Activated CD8-positive, alpha-beta memory T cell treated with anti-CD3 and anti-CD28 coated beads, Interleukin-2, amount 50 U/mL, for 1 hour (primary cell): ENCODE data around the gene PDZD2.

Experiments
- DNase-seq: peaks from one replicate; pipeline ENCODE4 v3.0.0-alpha.2; 2020; ENCODE audit errors: extremely low read depth

Gene PDZD2

DNA sequence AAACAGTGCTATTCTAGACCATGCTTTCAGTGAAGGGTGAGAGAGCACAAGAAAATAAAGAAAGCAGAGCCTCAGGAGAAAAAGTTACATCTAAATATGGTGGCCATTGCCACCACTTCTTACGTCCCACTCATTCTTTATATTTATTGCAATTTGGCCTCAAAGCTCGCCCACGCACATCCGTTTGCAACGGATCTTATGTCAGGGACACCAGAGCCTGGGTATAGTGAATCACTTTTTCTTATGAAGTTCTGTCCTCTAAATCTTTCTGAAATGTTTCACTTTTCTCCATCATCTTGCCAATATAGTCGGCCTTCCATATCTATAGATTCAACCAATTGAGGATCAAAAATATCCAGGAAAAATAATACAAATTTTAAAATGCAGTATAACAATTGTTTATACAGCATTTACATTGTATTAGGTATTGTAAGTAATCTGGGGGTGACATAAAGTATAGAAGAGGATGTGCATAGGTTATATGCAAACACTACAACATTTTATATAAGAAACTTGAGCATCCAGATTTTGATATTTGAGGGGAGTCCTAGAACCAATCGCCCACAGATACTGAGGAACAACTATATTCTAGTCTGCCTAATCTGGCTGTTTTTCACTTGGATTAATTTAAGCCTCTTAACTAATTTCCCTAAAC is 500.0 kb downstream of the PDZD2 start:
- DNase-seq, result no peak

DNA sequence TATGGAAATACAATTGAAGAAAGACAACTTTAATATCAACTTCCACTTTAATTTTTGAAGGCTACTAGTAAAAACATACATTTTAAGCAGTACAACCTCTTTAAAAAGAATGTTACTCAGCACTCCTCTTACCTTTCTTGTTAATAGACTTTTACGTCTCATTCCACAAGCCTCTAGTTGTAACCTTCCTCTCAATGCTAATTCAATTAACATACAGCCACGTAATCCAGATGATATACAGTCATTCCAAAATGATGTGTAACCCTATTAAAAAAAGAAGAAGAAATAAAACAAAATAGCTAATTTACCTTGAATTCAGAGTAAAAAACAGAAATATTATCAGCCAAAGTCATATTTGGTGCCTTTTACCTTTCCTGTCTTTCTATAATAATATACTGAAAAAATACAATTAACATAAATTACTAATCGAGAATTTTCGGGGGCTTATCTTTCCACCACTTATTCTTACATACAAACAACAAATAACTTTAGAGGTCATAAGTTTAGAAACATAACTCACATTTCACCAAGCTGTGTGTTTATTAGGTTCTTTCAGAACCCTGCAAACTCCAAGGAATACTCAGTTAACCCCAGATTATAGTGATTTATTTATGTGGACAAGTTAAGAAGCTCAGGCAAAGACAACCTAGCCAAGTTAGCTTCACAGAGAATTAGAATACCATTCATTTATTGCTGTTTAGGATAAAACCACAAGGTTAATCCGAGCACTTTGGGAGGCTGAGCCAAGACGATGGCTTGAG is 504.9 kb downstream of the PDZD2 start:
- no peak for DNase-seq

DNA sequence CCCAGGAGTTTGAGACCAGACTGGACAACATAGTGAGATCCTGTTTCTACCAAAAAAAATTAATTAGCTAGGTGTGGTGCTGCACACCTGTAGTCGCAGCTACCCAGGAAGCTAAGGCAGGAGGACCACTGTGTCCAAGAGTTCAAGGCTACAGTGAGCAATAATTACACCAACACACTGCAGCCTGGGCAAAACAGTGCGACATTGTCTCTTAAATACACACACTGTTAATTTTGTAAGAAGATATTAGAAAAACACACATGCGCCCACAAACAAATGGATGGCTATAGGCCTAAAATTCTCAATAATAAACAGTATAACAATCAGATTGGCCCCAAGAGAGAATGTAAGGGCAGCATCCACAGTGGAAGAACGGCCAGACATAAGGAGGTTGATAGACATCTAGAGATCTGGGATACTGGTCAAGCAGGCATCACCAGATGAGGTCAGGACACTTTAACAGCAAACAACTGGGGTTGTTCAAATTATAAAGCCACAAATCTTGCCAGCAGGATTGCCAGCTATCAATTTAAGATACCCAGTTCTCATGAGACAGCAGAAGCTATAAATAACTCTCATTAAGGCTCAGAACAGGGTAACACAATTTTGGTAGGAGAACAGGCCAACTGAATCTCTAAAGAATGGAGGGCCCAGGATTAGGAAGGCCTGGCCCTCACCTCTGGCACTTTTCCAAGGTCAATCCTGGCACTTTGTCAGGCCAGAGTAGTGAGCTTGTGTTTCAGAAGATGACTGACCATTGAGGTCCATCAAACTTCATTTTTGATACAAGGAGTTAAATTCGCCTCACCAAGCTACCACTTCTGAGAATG is 505.7 kb downstream of the PDZD2 start:
- DNase-seq, result no peak

DNA sequence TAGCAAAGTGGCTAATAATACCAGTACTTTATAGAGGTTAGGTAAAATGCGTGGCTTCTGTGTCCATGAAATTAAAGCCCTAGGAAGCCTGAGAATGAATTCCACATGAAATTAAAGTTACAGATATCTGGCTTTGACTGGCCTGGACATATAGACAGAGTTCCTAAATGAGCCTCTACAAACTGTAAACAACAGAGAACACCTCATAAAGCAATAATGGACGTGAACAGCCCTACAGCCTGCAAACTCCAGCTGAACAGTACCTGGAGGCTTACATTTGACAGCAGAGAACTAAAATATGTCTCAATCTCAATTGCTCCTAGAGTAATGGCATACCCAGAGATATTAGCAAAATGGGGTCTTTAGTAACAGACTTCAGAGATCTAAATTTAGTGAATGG is 506.4 kb downstream of the PDZD2 start:
- no peak for DNase-seq

DNA sequence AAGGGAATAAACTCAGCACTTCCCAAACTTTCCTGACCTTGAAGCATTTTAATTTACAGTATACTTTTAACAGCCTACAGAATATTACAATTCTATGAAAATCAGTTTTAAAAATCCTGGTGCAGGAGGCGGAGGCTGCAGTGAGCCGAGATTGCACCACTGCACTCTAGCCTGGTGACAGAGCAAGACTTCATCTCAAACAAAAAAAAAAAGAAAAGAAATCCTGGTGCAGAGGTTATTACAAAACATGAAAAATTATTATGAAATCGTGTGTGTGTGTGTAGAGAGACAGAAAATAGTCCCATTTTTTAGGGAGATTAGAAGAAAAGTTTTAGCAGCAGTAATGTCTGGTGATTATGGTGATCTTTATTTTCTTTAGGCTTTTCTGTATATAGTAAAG is 508.3 kb downstream of the PDZD2 start:
- no peak for DNase-seq

DNA sequence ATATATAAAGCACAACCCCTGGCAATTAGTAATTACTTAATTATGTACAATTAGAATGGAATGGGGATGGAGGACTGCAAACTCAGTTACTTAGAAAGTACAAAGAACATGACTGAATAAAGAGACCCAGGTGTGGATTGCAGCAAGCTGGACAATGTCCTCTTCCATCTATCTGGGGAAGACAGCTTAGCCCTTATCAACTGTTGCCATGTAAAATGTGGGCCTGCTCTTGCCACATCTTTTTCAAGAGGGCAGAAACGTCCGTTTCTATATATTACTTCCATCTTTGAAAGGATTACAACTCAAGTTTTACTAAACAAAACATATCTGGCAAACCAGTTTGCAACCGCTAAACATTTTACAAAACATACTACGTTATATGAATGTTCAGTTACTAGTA is 509.0 kb downstream of the PDZD2 start:
- no peak for DNase-seq

DNA sequence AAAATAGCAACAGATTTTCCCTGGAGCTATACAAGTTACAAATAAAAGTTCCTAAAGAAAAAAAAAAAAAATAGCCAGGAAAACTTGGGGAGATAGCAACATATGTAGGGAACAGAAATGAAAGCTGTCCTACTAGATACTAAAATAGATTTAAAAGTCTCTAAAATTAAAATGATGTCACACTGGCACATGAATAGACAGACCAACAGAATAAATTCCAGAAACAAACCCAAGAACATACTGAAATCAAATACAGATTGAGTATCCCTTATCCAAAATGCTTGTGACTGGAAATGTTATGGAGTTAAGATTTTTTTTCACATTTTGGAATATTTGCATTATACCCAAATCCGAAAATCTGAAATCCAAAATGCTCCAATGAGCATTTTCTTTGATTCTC is 511.4 kb downstream of the PDZD2 start:
- no peak for DNase-seq

DNA sequence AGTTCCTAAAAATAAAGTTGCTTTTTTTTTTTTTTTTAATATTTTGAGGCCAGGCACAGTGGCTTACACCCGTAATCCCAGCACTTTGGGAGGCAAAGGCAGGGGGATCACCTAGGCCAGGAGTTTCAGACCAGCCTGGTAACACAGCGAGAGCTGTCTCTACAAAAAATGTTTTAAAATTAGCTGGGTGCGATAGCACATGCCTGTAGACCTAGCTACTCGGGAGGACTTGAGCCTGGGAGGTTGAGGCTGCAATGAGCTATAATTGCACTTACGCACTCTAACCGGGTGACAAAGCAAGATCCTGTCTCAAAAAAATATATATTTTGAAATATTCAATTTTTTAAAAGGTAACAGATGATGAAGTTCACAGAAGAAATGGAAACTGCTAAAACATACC is 512.3 kb downstream of the PDZD2 start:
- no peak for DNase-seq

DNA sequence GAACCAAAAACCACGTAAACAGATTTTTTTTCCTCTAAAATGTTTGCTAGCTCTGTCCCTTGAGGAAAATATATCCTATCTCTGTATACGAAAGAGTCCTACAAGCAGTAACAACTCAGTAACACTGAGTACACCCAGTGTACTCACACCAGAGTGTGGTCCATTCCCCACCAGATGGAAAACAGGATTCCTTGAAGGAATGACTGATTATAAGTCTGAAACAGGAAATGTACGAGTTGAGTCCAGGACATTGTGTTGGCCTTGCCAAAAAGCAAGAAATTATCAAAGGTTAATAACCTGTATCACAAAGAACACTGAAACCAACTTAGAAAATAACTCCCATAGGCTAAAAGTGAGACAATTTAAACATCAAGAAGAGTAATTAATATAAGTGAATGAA is 514.8 kb downstream of the PDZD2 start:
- no peak for DNase-seq

DNA sequence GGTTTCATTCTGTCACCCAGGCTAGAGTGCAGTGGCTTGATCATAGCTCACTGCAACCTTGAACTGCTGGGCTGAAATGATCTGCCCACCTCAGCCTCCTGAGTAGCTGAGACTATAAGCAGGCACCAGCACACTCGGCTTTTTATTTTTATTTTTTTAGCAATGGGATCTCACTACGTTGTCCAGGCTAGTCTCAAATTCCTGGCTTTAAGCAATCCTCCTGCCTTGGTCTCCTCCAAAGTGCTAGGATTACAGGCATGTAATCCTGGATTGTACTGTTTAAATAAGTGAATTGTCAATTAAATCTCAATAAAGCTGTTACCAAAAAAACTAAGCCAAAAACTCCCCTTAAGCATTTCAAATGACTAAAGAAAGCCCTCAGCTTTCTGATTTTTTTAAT is 516.3 kb downstream of the PDZD2 start:
- DNase-seq, result no peak

DNA sequence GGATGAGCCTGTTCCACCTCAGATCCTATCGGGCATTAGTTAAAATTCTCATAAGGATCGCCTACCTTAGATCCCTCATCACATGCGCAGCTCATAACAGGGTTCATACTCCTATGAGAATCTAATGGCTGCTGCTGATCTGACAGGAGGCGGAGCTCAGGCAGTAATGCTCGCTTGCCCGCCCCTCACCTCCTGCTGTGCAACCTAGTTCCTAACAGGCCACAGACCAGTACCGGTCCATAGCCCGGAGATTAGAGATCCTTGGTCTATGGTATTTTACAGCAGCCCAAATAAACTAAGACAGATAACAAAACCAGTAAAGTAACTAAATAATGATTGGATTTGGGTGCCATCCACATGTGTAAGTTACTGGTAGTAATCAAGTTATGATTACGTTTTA is 517.7 kb downstream of the PDZD2 start:
- no peak for DNase-seq

DNA sequence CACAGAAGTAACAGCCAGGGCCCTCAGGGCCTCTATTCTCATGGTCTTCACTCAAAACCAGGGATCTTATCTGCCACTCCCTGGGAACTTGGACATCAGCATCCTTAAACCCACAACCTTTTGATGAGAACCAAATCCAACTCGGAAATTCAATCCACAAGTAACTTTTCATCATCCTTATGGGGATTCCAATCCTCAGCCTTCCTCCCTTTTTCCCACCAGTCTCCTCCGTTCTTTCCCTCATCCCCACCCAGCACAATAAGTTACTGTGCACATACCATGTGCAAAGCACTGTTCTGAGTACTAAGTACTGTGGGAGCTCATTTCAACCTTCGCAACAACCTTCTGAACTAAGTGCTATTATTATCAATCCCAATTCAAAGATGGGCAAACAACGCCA is 518.1 kb downstream of the PDZD2 start:
- DNase-seq, result no peak

DNA sequence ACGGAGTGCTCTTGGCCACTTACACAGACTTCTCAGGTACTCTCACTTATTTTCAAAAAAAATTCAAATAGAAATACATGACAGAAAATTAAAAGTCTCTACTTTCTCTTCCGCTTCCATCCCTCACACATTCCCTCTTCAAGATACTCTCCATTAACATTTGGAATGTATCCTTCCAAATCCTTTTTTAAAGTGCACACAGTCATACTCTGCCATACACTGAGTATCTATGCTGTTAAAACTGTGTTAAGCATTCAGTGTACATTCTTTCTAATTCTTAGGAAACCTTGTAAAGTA is 519.7 kb downstream of the PDZD2 start:
- no peak for DNase-seq

DNA sequence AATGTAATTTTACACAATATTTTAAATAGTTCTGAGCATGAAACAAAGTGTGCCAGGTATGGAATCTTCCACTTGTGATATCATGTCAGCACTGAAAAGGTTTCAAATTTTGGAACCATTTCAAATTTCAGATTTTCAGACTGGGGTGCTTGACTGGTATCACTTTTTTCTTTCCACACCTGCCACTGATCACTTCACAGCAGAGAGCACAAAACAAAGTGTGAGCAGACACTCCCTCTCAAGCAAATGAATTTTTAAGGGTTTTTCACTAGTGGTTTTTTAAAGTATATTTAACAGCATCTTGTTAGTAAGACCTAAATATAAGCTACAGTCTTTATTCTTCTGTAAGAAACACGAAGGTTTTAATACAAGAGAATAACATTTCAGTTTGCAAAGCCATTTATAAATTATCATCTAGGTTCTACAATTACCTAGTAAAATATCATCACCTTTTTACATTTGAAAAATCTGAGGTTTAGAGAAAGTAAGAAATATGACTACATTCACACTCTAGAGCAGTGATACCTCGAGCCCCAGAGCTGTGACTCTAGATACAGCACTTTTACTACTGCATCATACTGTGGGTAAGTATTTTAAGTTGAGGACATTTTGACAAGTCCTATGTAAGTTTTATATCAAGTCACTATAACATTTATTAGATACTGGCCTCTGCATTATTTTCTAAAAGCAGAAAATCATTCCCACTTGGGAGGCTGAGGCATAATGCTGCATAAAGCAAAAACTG is 520.6 kb downstream of the PDZD2 start:
- no peak for DNase-seq

DNA sequence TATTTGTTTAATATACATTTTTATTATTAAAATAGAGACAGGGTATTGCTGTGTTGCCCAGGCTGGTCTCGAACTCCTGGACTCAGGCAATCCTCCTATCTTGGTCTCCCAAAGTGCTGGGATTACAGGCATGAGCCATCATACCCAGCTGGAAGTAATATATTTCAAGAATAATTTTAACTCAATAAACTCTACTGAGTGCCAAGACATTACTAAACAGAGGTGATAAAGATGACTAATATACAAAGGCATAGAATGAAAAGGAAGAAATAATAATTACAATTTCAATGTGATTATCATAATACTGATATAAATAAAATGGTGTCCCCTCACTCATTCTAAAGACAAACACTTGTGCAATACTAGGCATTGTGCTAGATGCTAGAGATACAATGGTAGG is 521.3 kb downstream of the PDZD2 start:
- no peak for DNase-seq
